ENCODE measurements around the gene RPS6KL1.

Gene RPS6KL1

GRCh38 chr14:74964787-74965485 lies 41.9 kb upstream of the RPS6KL1 start (continued):
- no peak for TF ChIP-seq TSHZ2 (CRISPR knock-in tag; IDR thresholded peaks at IDR 0.05)

GRCh38 chr14:74963705-74964271 lies 40.7 kb upstream of the RPS6KL1 start:
- ATAC-seq, result peak; percentile 60
- TF ChIP-seq CREB5 (CRISPR knock-in tag; IDR thresholded peaks at IDR 0.05; ENCODE audit: low read depth), result no peak
- no peak for TF ChIP-seq ESRRG (CRISPR knock-in tag; IDR thresholded peaks at IDR 0.05)
- TF ChIP-seq CSDC2 (CRISPR knock-in tag; IDR thresholded peaks at IDR 0.05), result no peak
- no peak for TF ChIP-seq ARNTL (CRISPR knock-in tag; IDR thresholded peaks at IDR 0.05; ENCODE audit: borderline replicate concordance, low read depth)
- no peak for TF ChIP-seq ZFP3 (CRISPR knock-in tag; IDR thresholded peaks at IDR 0.05)
- TF ChIP-seq SNAI2 (CRISPR knock-in tag; IDR thresholded peaks at IDR 0.05), result no peak
- TF ChIP-seq ZNF8 (CRISPR knock-in tag; IDR thresholded peaks at IDR 0.05), result no peak

GRCh38 chr14:74963178-74963704 lies 40.2 kb upstream of the RPS6KL1 start:
- ATAC-seq, result peak; percentile 32; the same call in 1 of the 3 replicates
- TF ChIP-seq TOX (CRISPR knock-in tag; IDR thresholded peaks at IDR 0.05; ENCODE audit: borderline replicate concordance) (no peak), ZFP30 (CRISPR knock-in tag; IDR thresholded peaks at IDR 0.05) (no peak), SNAI2 (CRISPR knock-in tag; IDR thresholded peaks at IDR 0.05) (no peak), PPARA (CRISPR knock-in tag; IDR thresholded peaks at IDR 0.05; ENCODE audit: borderline replicate concordance) (no peak), ESRRG (CRISPR knock-in tag; IDR thresholded peaks at IDR 0.05) (no peak), CSDC2 (CRISPR knock-in tag; IDR thresholded peaks at IDR 0.05) (no peak), ZNF8 (CRISPR knock-in tag; IDR thresholded peaks at IDR 0.05) (no peak), BACH2 (CRISPR knock-in tag; IDR thresholded peaks at IDR 0.05; ENCODE audit: borderline replicate concordance) (no peak), TSHZ2 (CRISPR knock-in tag; IDR thresholded peaks at IDR 0.05) (no peak), ZC3H10 (CRISPR knock-in tag; IDR thresholded peaks at IDR 0.05) (no peak), GLIS3 (CRISPR knock-in tag; IDR thresholded peaks at IDR 0.05) (no peak), ARNTL (CRISPR knock-in tag; IDR thresholded peaks at IDR 0.05; ENCODE audit: borderline replicate concordance, low read depth) (no peak), POU6F1 (CRISPR knock-in tag; IDR thresholded peaks at IDR 0.05; ENCODE audit: borderline replicate concordance, low read depth) (no peak), ZNF70 (CRISPR knock-in tag; IDR thresholded peaks at IDR 0.05) (no peak), ZNF565 (CRISPR knock-in tag; conservative IDR thresholded peaks at IDR 0.05; ENCODE audit: low read depth) (no peak), PATZ1 (CRISPR knock-in tag; IDR thresholded peaks at IDR 0.05; ENCODE audit: borderline replicate concordance) (no peak), CREB5 (CRISPR knock-in tag; IDR thresholded peaks at IDR 0.05; ENCODE audit: low read depth) (no peak)

Data from SK-N-SH treated with all-trans-retinoic acid at 6 μM for 48 hours (cell line).